GM15510 (cell line): ENCODE measurements around the gene IFNA2.
A peak's percentile ranks its signal among the peaks of the same experiment; 100 is the strongest.

Experiments used
- POLR2A ChIP-seq: IDR thresholded peaks from 3 replicates; pipeline ENCODE4 v1.6.1; 2011; ENCODE audit warnings: borderline replicate concordance; ENCODE audit not compliant: insufficient read length; ENCODE audit errors: extremely low read depth

The IFNA2 gene

GRCh38 chr9:21334701-21335632 is 50.2 kb downstream of the IFNA2 start, which contains the start of gene KLHL9:
TSS of gene KLHL9 (minus strand) at chr9:21335404. CDS start at chr9:21334859, 545 bp downstream.
- peak; percentile 79 for TF ChIP-seq POLR2A
